ENCODE measurements around the gene CLCA4.
"Not testable (repeated sequence)": the region's sequence is repeated elsewhere in the genome, so short reads cannot be mapped to it uniquely, and the experiment has no call there.

The CLCA4 gene

GRCh38 chr1:86527306-86527705, 19.6 kb upstream of the CLCA4 start:
- DNase-seq (ENCODE audit: low spot score) = no peak

GRCh38 chr1:86530211-86530845, 16.6 kb upstream of the CLCA4 start:
- DNase-seq (ENCODE audit: low spot score) = no peak

- DNase-seq (ENCODE audit: low spot score) = no peak
These were observed 8.8 kb upstream of the CLCA4 start for GRCh38 chr1:86537928-86538695.

GRCh38 chr1:86538775-86539174, 8.1 kb upstream of the CLCA4 start:
- no peak for DNase-seq (ENCODE audit: low spot score)

- DNase-seq (ENCODE audit: low spot score) = no peak
These were observed 5.0 kb upstream of the CLCA4 start for GRCh38 chr1:86541859-86542258.

GRCh38 chr1:86542631-86543030, 4.2 kb upstream of the CLCA4 start:
- DNase-seq (ENCODE audit: low spot score) = no peak

- no peak for DNase-seq (ENCODE audit: low spot score)
These were observed 2.0 kb downstream of the CLCA4 start for GRCh38 chr1:86548839-86549238.

- DNase-seq (ENCODE audit: low spot score) = no peak
These were observed 4.4 kb downstream of the CLCA4 start for GRCh38 chr1:86551305-86551704.

GRCh38 chr1:86552376-86552775, 5.5 kb downstream of the CLCA4 start:
- no peak for DNase-seq (ENCODE audit: low spot score)

GRCh38 chr1:86557739-86558138, 10.9 kb downstream of the CLCA4 start:
- no peak for DNase-seq (ENCODE audit: low spot score)

GRCh38 chr1:86563849-86564248, 17.0 kb downstream of the CLCA4 start:
- no peak for DNase-seq (ENCODE audit: low spot score)

GRCh38 chr1:86567341-86567740, 20.5 kb downstream of the CLCA4 start:
- DNase-seq (ENCODE audit: low spot score) = no peak

GRCh38 chr1:86567878-86568277, 21.0 kb downstream of the CLCA4 start:
- DNase-seq (ENCODE audit: low spot score) = no peak

GRCh38 chr1:86573763-86574484, 27.0 kb downstream of the CLCA4 start:
- no peak for DNase-seq (ENCODE audit: low spot score)

GRCh38 chr1:86581231-86581630, 34.4 kb downstream of the CLCA4 start:
- no peak for DNase-seq (ENCODE audit: low spot score)

- DNase-seq (ENCODE audit: low spot score) = no peak
These were observed 35.3 kb downstream of the CLCA4 start for GRCh38 chr1:86582161-86582560.

- DNase-seq (ENCODE audit: low spot score) = no peak
These were observed 36.2 kb downstream of the CLCA4 start for GRCh38 chr1:86583032-86583431.

- no peak for DNase-seq (ENCODE audit: low spot score)
These were observed 36.7 kb downstream of the CLCA4 start for GRCh38 chr1:86583593-86583992.

- no peak for DNase-seq (ENCODE audit: low spot score)
These were observed 47.4 kb downstream of the CLCA4 start for GRCh38 chr1:86594284-86594770.

- no peak for DNase-seq (ENCODE audit: low spot score)
These were observed 49.3 kb downstream of the CLCA4 start for GRCh38 chr1:86596224-86596623.

GRCh38 chr1:86596741-86597290, 49.9 kb downstream of the CLCA4 start:
- DNase-seq (ENCODE audit: low spot score) = no peak

- DNase-seq (ENCODE audit: low spot score) = not testable (repeated sequence)
These were observed 59.2 kb downstream of the CLCA4 start for GRCh38 chr1:86606080-86606479.

- no peak for DNase-seq (ENCODE audit: low spot score)
These were observed 69.6 kb downstream of the CLCA4 start for GRCh38 chr1:86616433-86616832.
